Esophagus squamous epithelium (tissue), 4 donors: Measurements from ENCODE around the gene KCNQ1.

Experiments used
- CTCF ChIP-seq, 6 experiments: fragments of 450-650 bp in 4 of 6; fragments of 200-600 bp in 2 of 6; sonication (generic) in 2 of 6; IDR thresholded peaks; one replicate each; pipeline ENCODE4 v1.5.1; 2016 to 2019; ENCODE audit warnings: antibody characterized with exemption in 6 of 6, mild to moderate bottlenecking in 4 of 6, moderate library complexity in 4 of 6
- POLR2A ChIP-seq, 4 donors: fragments of 450-650 bp; IDR thresholded peaks; one replicate each; pipeline ENCODE4 v1.6.1; 2017; ENCODE audit warnings: antibody characterized with exemption in 4 of 4, mild to moderate bottlenecking in 4 of 4, moderate library complexity in 3 of 4

- TF ChIP-seq CTCF (IDR thresholded peaks at IDR 0.05) (no peak), POLR2A (IDR thresholded peaks at IDR 0.05) (no peak)
Observed at GRCh38 chr11:2796508-2797113, 351.8 kb downstream of the KCNQ1 start.
